HPDE6-E6E7 (cell line): Measurements from ENCODE around the gene VWA3A.

ENCODE experiments used
- DNase-seq: peaks from one replicate; pipeline ENCODE4 v3.0.0; 2011; ENCODE audit warnings: missing footprints; ENCODE audit errors: extremely low spot score

VWA3A gene

GRCh38 chr16:22203091-22203490 lies 110.8 kb downstream of the VWA3A start:
- no peak for DNase-seq

- DNase-seq, result no peak
Observed at GRCh38 chr16:22204091-22204655, 111.8 kb downstream of the VWA3A start.

- DNase-seq, result no peak
Observed at GRCh38 chr16:22205577-22206012, 113.3 kb downstream of the VWA3A start.

GRCh38 chr16:22206013-22206841 lies 113.9 kb downstream of the VWA3A start, which contains the start of gene EEF2K:
Gene EEF2K (plus strand): TSS chr16:22206278. CDS start chr16:22225730, 19,452 bp downstream.
- DNase-seq, result peak; percentile 94
